HepG2 (cell line): ENCODE results near the gene ERFL. TPM values are rescaled to one million over a fixed set of nuclear protein-coding genes. Genes with fewer than 3 reads are reported as not detected.
A peak's percentile ranks its signal among the peaks of the same experiment; 100 is the strongest.

ENCODE experiments used
- CEBPB ChIP-seq: IDR thresholded peaks from 2 replicates; pipeline ENCODE4 v1.6.1; 2011; ENCODE audit warnings: low read depth, low read length, improper control_type of control experiment, borderline replicate concordance
- DR1 ChIP-seq: sonication (generic); formaldehyde crosslinking; IDR thresholded peaks from 2 replicates; pipeline ENCODE4 v1.8.0; 2021; ENCODE audit warnings: mild to moderate bottlenecking, missing genetic modification reagents, inconsistent platforms
- GABPB1 ChIP-seq: IDR thresholded peaks from 2 replicates; pipeline ENCODE4 v1.6.1; 2016; ENCODE audit warnings: mild to moderate bottlenecking, missing genetic modification reagents, moderate library complexity, missing compliant biosample characterization
- GATAD2A ChIP-seq: IDR thresholded peaks from 2 replicates; pipeline ENCODE4 v1.6.1; 2016
- MLX ChIP-seq: IDR thresholded peaks from 2 replicates; pipeline ENCODE4 v1.6.1; 2016
- ZEB1 ChIP-seq: IDR thresholded peaks from 2 replicates; pipeline ENCODE4 v1.6.1; 2012; ENCODE audit warnings: mild to moderate bottlenecking, low read depth, inconsistent platforms; ENCODE audit not compliant: insufficient replicate concordance
- ZFP36L2 ChIP-seq: sonication (generic); formaldehyde crosslinking; IDR thresholded peaks from 2 replicates; pipeline ENCODE4 v1.4.0; 2020; ENCODE audit warnings: missing genetic modification reagents
- ZNF263 ChIP-seq: sonication (generic); formaldehyde crosslinking; IDR thresholded peaks from 2 replicates; pipeline ENCODE4 v1.4.0; 2020; ENCODE audit warnings: missing genetic modification reagents
- ZNF574 ChIP-seq: sonication (generic); formaldehyde crosslinking; IDR thresholded peaks from 2 replicates; pipeline ENCODE4 v1.4.0; 2020; ENCODE audit warnings: missing genetic modification reagents
- ZNF660 ChIP-seq: sonication (generic); formaldehyde crosslinking; IDR thresholded peaks from 2 replicates; pipeline ENCODE4 v1.5.1; 2020; ENCODE audit warnings: mild to moderate bottlenecking, low read depth, missing genetic modification reagents, borderline replicate concordance
- polyA plus RNA-seq, 8 experiments: library from polyadenylated mRNA; depleted of rRNA in 3 of 8; stranded (reverse) in 7 of 8; unstranded in 1 of 8; fragments of >200 nt; fragmentation: Illumina TruSeq in 4 of 8; extraction: Trizol in 4 of 8; gene quantifications; 2 replicates each; pipeline versions ENCODE4 v1.2.1 to v1.2.3, GENCODE V29; 2011 to 2016; ENCODE audit warnings: low read depth in 4 of 8, missing spikeins in 1 of 8, mixed read lengths in 1 of 8; ENCODE audit not compliant: insufficient read depth in 1 of 8
- total RNA-seq, 5 experiments: library from RNA; depleted of rRNA; stranded (reverse); fragments of >200 nt; fragmentation: Illumina TruSeq; extraction: Trizol; gene quantifications; 2 replicates each; pipeline ENCODE4 v1.2.3, GENCODE V29; 2016; ENCODE audit warnings: low read depth in 1 of 5
- TF ChIP-seq, protein P1 (sequence below): sonication (generic); formaldehyde crosslinking; IDR thresholded peaks from 2 replicates; pipeline ENCODE4 v1.5.1; 2020; ENCODE audit warnings: mild to moderate bottlenecking, missing genetic modification reagents, moderate library complexity

ERFL gene
- total and polyA plus RNA-seq, 2 of the 13 experiments (the other 11 are each of a cell fraction or from before 2014, with no cell fraction given), result not detected

DNA sequence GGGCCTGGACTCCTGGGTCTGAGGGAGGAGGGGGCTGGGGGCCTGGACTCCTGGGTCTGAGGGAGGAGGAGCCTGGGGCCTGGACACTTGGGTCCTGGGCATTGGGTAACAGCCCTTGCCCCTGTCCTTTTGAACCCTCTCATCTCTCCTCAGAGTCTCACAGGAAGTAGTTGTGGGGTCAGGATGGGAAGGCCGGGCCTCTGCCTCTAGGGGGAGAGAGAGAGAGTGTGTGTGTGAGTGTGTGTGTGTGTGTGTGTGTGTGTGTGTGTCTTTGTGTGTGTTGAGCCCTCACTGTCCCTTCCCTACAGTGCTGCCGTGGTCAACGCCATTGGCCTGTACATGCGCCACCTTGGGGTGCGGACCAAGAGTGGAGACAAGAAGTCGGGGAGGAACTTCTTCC is 34.4 kb downstream of the ERFL start (continued):
- TF ChIP-seq, protein P1, sequence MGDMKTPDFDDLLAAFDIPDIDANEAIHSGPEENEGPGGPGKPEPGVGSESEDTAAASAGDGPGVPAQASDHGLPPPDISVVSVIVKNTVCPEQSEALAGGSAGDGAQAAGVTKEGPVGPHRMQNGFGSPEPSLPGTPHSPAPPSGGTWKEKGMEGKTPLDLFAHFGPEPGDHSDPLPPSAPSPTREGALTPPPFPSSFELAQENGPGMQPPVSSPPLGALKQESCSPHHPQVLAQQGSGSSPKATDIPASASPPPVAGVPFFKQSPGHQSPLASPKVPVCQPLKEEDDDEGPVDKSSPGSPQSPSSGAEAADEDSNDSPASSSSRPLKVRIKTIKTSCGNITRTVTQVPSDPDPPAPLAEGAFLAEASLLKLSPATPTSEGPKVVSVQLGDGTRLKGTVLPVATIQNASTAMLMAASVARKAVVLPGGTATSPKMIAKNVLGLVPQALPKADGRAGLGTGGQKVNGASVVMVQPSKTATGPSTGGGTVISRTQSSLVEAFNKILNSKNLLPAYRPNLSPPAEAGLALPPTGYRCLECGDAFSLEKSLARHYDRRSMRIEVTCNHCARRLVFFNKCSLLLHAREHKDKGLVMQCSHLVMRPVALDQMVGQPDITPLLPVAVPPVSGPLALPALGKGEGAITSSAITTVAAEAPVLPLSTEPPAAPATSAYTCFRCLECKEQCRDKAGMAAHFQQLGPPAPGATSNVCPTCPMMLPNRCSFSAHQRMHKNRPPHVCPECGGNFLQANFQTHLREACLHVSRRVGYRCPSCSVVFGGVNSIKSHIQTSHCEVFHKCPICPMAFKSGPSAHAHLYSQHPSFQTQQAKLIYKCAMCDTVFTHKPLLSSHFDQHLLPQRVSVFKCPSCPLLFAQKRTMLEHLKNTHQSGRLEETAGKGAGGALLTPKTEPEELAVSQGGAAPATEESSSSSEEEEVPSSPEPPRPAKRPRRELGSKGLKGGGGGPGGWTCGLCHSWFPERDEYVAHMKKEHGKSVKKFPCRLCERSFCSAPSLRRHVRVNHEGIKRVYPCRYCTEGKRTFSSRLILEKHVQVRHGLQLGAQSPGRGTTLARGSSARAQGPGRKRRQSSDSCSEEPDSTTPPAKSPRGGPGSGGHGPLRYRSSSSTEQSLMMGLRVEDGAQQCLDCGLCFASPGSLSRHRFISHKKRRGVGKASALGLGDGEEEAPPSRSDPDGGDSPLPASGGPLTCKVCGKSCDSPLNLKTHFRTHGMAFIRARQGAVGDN (CRISPR knock-in tag), result peak; percentile 54
- TF ChIP-seq DR1 (CRISPR knock-in tag), result no peak
- peak; percentile 59 for TF ChIP-seq ZNF574 (CRISPR knock-in tag)
- 0 out of 2 replicates have a peak, but pooled peaks have one; percentile 18 for TF ChIP-seq GATAD2A
- TF ChIP-seq ZNF660 (CRISPR knock-in tag), result no peak
- TF ChIP-seq ZFP36L2, result no peak
- peak; percentile 25; the same call in 1 of the 2 replicates for TF ChIP-seq CEBPB
- 0 out of 2 replicates have a peak, but pooled peaks have one; percentile 30 for TF ChIP-seq ZNF263 (CRISPR knock-in tag)
- TF ChIP-seq MLX (CRISPR knock-in tag), result no peak
- peak; percentile 65; the same call in 1 of the 2 replicates for TF ChIP-seq GABPB1 (CRISPR knock-in tag)
- TF ChIP-seq ZEB1, result no peak
